ENCODE data around the gene KIF14.

- TF ChIP-seq CTCF (IDR thresholded peaks at IDR 0.05; ENCODE audit: insufficient read depth, low read length, poor library complexity, severe bottlenecking) (no peak), EZH2phosphoT487 (conservative IDR thresholded peaks at IDR 0.05; ENCODE audit: low read length) (no peak)
Measured at GRCh38 chr1:200660719-200661118, 40.2 kb upstream of the KIF14 start.
